K562 (cell line): ENCODE measurements around the gene ZNF865. TPM values are rescaled to one million over a fixed set of nuclear protein-coding genes. Genes with fewer than 3 reads are reported as not detected.

Experiments
- E4F1 ChIP-seq: fragments of 250-450 bp; sonication (Bioruptor Pico); IDR thresholded peaks from 2 replicates; pipeline ENCODE4 v1.5.0; 2021; ENCODE audit warnings: mild to moderate bottlenecking, borderline replicate concordance
- HINFP ChIP-seq: fragments of 450-650 bp; conservative IDR thresholded peaks from 2 replicates; pipeline ENCODE4 v1.6.1; 2016; ENCODE audit warnings: missing genetic modification characterization, low read depth, mild to moderate bottlenecking, control low read depth, missing compliant biosample characterization
- HMGXB4 ChIP-seq: sonication (generic); formaldehyde crosslinking; IDR thresholded peaks from 2 replicates; pipeline ENCODE4 v1.8.1; 2023; ENCODE audit warnings: mild to moderate bottlenecking, missing genetic modification reagents
- KDM5B ChIP-seq: fragments of 200-600 bp; sonication (generic); IDR thresholded peaks from 2 replicates; pipeline ENCODE4 v1.6.1; 2012; ENCODE audit warnings: low read depth, mild to moderate bottlenecking, moderate library complexity, low read length, control low read depth, inconsistent platforms; ENCODE audit not compliant: insufficient replicate concordance
- L3MBTL2 ChIP-seq: fragments of 450-650 bp; IDR thresholded peaks from 2 replicates; pipeline ENCODE4 v1.6.1; 2016; ENCODE audit warnings: mild to moderate bottlenecking, moderate library complexity
- MGA ChIP-seq: fragments of 450-650 bp; IDR thresholded peaks from 2 replicates; pipeline ENCODE4 v1.6.1; 2016; ENCODE audit warnings: mild to moderate bottlenecking, moderate library complexity
- POLR2H ChIP-seq: IDR thresholded peaks from 2 replicates; pipeline ENCODE4 v1.6.1; 2016; ENCODE audit warnings: missing genetic modification characterization, low read depth, mild to moderate bottlenecking, control low read depth, missing compliant biosample characterization, moderate library complexity
- SLC30A9 ChIP-seq: fragments of 250-450 bp; sonication (Bioruptor Pico); IDR thresholded peaks from 2 replicates; pipeline ENCODE4 v1.8.0; 2022; ENCODE audit warnings: mild to moderate bottlenecking, moderate library complexity
- ZNF584 ChIP-seq: fragments of 200-800 bp; sonication (Bioruptor generic); IDR thresholded peaks from 2 replicates; pipeline ENCODE4 v1.6.1; 2016; ENCODE audit warnings: low read depth, mild to moderate bottlenecking, missing genetic modification characterization, missing compliant biosample characterization
- polyA plus RNA-seq, 8 experiments: library from polyadenylated mRNA; depleted of rRNA in 4 of 8; stranded (reverse) in 5 of 8; unstranded in 3 of 8; fragments of >200 nt; fragmentation: Nextera tagmentation in 2 of 8; fragmentation: Illumina TruSeq in 1 of 8; extraction: Ambion mirVana in 2 of 8; extraction: Trizol in 1 of 8; gene quantifications; 2 replicates each; pipeline versions ENCODE4 v1.2.1 to v1.2.3, GENCODE V29; 2011 to 2014; ENCODE audit warnings: inconsistent platforms in 1 of 8, missing spikeins in 1 of 8
- total RNA-seq, 7 experiments: library from RNA; depleted of rRNA in 6 of 7; stranded (reverse); fragments of >200 nt in 6 of 7; fragmentation: Illumina TruSeq in 2 of 7; extraction: Trizol in 2 of 7; gene quantifications; 2 replicates each; pipeline versions ENCODE4 v1.2.1 to v1.2.3, GENCODE V29; 2011 to 2021; ENCODE audit warnings: low replicate concordance in 1 of 7

ZNF865 gene
- total and polyA plus RNA-seq, 9 of the 15 experiments (the other 6 are each of a cell fraction or from before 2014, with no cell fraction given), result 0.40 to 18.8 (median 1.6) TPM; not detected in 2

- TF ChIP-seq HINFP (tag) (no peak), MGA (no peak; the same call in 1 of the 2 replicates), HMGXB4 (CRISPR knock-in tag) (no peak), POLR2H (tag) (peak; percentile 74), ZNF584 (no peak), E4F1 (no peak), L3MBTL2 (peak; percentile 76), SLC30A9 (CRISPR knock-in tag) (no peak), KDM5B (peak; percentile 7)
These were observed 225 bp upstream of the ZNF865 start (continued) for GRCh38 chr19:55605207-55605636.
